PFSK-1 (cell line): ENCODE measurements around the gene PTPN21.

Source experiments
- POLR2AphosphoS5 ChIP-seq: IDR thresholded peaks from 2 replicates; pipeline ENCODE4 v1.6.1; 2012; ENCODE audit warnings: low read depth, mild to moderate bottlenecking, control low read depth, low read length, moderate library complexity
- REST ChIP-seq, 2 experiments: IDR thresholded peaks; 2 replicates each; pipeline versions ENCODE4 v1.6.1 to v1.8.0; 2011 to 2012; ENCODE audit warnings: low read depth in 2 of 2, low read length in 2 of 2, control low read depth in 1 of 2, inconsistent platforms in 1 of 2, mild to moderate bottlenecking in 1 of 2, moderate library complexity in 1 of 2; ENCODE audit not compliant: insufficient read depth in 1 of 2
- SIN3A ChIP-seq: IDR thresholded peaks from 2 replicates; pipeline ENCODE4 v1.6.1; 2012; ENCODE audit warnings: mild to moderate bottlenecking, low read length, moderate library complexity, borderline replicate concordance; ENCODE audit not compliant: insufficient read depth
- TAF1 ChIP-seq: IDR thresholded peaks from 2 replicates; pipeline ENCODE4 v1.6.1; 2012; ENCODE audit warnings: low read length, control low read depth, borderline replicate concordance; ENCODE audit not compliant: insufficient read depth

DNA sequence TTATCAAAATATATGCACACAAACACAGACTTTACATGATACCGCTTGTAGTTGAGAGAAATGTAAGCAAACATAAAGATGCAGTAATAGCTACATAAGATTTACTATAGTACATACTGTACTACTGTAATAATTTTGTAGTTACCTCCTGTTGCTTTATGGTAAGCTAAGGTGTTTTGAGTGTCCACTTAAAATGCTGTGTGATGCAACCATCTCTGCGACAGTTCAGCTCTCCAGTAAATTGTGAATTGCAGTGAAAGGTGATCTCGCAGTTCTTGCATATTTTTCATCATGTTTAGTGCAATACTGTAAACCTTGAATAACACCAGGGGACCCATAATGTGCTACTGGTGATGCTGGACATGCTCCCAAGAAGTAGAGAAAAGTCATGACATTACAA is 29.6 kb upstream of the PTPN21 start:
- TF ChIP-seq POLR2AphosphoS5, result no peak
- TF ChIP-seq REST (IDR thresholded peaks at IDR 0.05; ENCODE audit: insufficient read depth in 1 of 2, low read depth in 2 of 2, low read length in 2 of 2), result no peak
- TF ChIP-seq SIN3A, result no peak
- TF ChIP-seq TAF1, result no peak
